PC-3 (cell line): ENCODE results near the gene PMAIP1. TPM values are rescaled to one million over a fixed set of nuclear protein-coding genes. Genes with fewer than 3 reads are reported as not detected.

Experiments
- ATAC-seq: fragments of 200-7000 bp; cut with Tn5 transposase; 2 replicates; pipeline ENCODE4 v1.9.1; 2020; ENCODE audit warnings: mild to moderate bottlenecking, moderate library complexity
- BruUV-seq: library from RNA; stranded (reverse); fragments of 400-500 nt; replicated peaks from 2 replicates; lab custom pipeline; 2021; lab: Mats Ljungman, UMichigan
- CTCF ChIA-PET: fragments of 300-600 bp; sonication (Branson Sonifier 250); formaldehyde crosslinking; loops from one replicate; lab custom pipeline; 2022; ENCODE audit warnings: antibody characterized with exemption; lab: Charles Lee
- POLR2A ChIA-PET: fragments of 300-600 bp; sonication (Branson Sonifier 250); formaldehyde crosslinking; loops from one replicate; lab custom pipeline; 2022; ENCODE audit warnings: antibody characterized with exemption; ENCODE audit not compliant: unreplicated experiment; lab: Charles Lee
- DNase-seq: peaks from one replicate; pipeline ENCODE4 v3.0.0-alpha.2; 2015
- H2AFZ ChIP-seq: fragments of 300-600 bp; sonication (generic); 2 replicates; pipeline ENCODE4 v1.6.0; 2016; ENCODE audit warnings: antibody characterized with exemption, low read length
- H3F3A ChIP-seq: fragments of 300-600 bp; sonication (generic); one replicate; pipeline ENCODE4 v1.6.0; 2017; ENCODE audit warnings: antibody characterized with exemption, low read length, control low read depth, mild to moderate bottlenecking; ENCODE audit not compliant: unreplicated experiment
- H3K27ac ChIP-seq: fragments of 300-600 bp; sonication (generic); 2 replicates; pipeline ENCODE4 v1.5.1; 2016; ENCODE audit warnings: mild to moderate bottlenecking, low read length
- H3K27me3 ChIP-seq: fragments of 300-600 bp; sonication (generic); 2 replicates; pipeline ENCODE4 v1.6.1; 2016; ENCODE audit warnings: low read length, mixed read lengths
- H3K36me3 ChIP-seq: fragments of 300-600 bp; sonication (generic); 2 replicates; pipeline ENCODE4 v1.6.1; 2016; ENCODE audit warnings: low read depth, mixed run types, low read length, mixed read lengths
- H3K4me1 ChIP-seq: fragments of 300-600 bp; sonication (generic); 2 replicates; pipeline ENCODE4 v1.5.1; 2016; ENCODE audit warnings: low read length; ENCODE audit not compliant: insufficient read depth
- H3K4me2 ChIP-seq: fragments of 300-600 bp; sonication (generic); 2 replicates; pipeline ENCODE4 v1.6.0; 2016; ENCODE audit warnings: low read length
- H3K4me3 ChIP-seq: fragments of 300-600 bp; sonication (generic); 2 replicates; pipeline ENCODE4 v1.5.1; 2016; ENCODE audit warnings: mild to moderate bottlenecking, low read length, mixed read lengths
- H3K79me2 ChIP-seq: fragments of 300-600 bp; sonication (generic); 2 replicates; pipeline ENCODE4 v1.6.1; 2017; ENCODE audit warnings: low read length, mixed read lengths
- H3K9ac ChIP-seq: fragments of 300-600 bp; sonication (generic); 2 replicates; pipeline ENCODE4 v1.6.0; 2016; ENCODE audit warnings: mild to moderate bottlenecking, low read length
- H3K9me2 ChIP-seq: fragments of 300-600 bp; sonication (generic); replicated peaks from 2 replicates; pipeline ENCODE4 v1.6.1; 2016; ENCODE audit warnings: mixed run types, low read length, mixed read lengths
- H3K9me3 ChIP-seq: fragments of 300-600 bp; sonication (generic); 2 replicates; pipeline ENCODE4 v1.6.1; 2016; ENCODE audit warnings: low read length, mixed read lengths
- H4K20me1 ChIP-seq: fragments of 300-600 bp; sonication (generic); 2 replicates; pipeline ENCODE4 v1.6.1; 2016; ENCODE audit warnings: low read length, mixed read lengths
- CTCF ChIP-seq: fragments of 300-600 bp; sonication (generic); conservative IDR thresholded peaks from 2 replicates; pipeline ENCODE4 v1.5.1; 2017; ENCODE audit warnings: antibody characterized with exemption, low read depth, mild to moderate bottlenecking, low read length
- EZH2 ChIP-seq: fragments of 300-600 bp; sonication (generic); IDR thresholded peaks from one replicate; pipeline ENCODE4 v1.6.1; 2017; ENCODE audit warnings: antibody characterized with exemption, mild to moderate bottlenecking, low read length; ENCODE audit not compliant: unreplicated experiment
- EZH2phosphoT487 ChIP-seq: fragments of 300-600 bp; sonication (generic); IDR thresholded peaks from 2 replicates; pipeline ENCODE4 v1.6.1; 2018; ENCODE audit warnings: mild to moderate bottlenecking, antibody characterized with exemption, low read length, borderline replicate concordance
- intact Hi-C: fragments of 100-400 bp; cut with micrococcal nuclease; formaldehyde crosslinking; loops from 2 replicates; pipeline ENCODE4 v1.9.0; 2023
- total RNA-seq: library from RNA; depleted of rRNA; stranded (reverse); fragments of >200 nt; gene quantifications from 2 replicates; pipeline ENCODE4 v1.2.3, GENCODE V29; 2014

Gene PMAIP1
- total RNA-seq, 1 experiment from 2014 or later: 41.5 TPM

- POLR2A ChIA-PET: no interaction called here
- Histone ChIP-seq H3K27me3 (no peaks in the 10 kb centered on the region), H3K9me2 (no peaks in the 10 kb centered on the region), H4K20me1 (no peaks in the 10 kb centered on the region), H3K9me3 (no peaks in the 10 kb centered on the region), H3K4me3 (no peak overlapping the region), H3K9ac (peak overlapping the region; percentile 58), H3K4me1 (peaks cover 55% of the 10 kb centered on the region), H3F3A (no peaks in the 10 kb centered on the region), H3K36me3 (no peaks in the 10 kb centered on the region), H3K4me2 (peak overlapping the region; percentile 56), H3K27ac (peak overlapping the region; percentile 83), H2AFZ (peak overlapping the region; percentile 47), H3K79me2 (no peaks in the 10 kb centered on the region)
- TF ChIP-seq CTCF (no peak), EZH2 (no peak), EZH2phosphoT487 (no peak)
- ATAC-seq (peak; percentile 59), DNase-seq (peak; percentile 77)
- CTCF ChIA-PET: no interaction called here
- intact Hi-C loops: no loop called here
- no TSS peak for BruUV-seq
Measured at GRCh38 chr18:59917422-59917821, 17.6 kb downstream of the PMAIP1 start.

GRCh38 chr18:59918320-59918755, 18.5 kb downstream of the PMAIP1 start:
- H3K36me3 ChIP-seq: no peaks in the 10 kb centered on the region
- intact Hi-C loops: no loop called here
- H3K9ac ChIP-seq: peak overlapping the region; percentile 58
- H3F3A ChIP-seq: no peaks in the 10 kb centered on the region
- H3K27me3 ChIP-seq: no peaks in the 10 kb centered on the region
- H3K4me2 ChIP-seq: peak overlapping the region; percentile 56
- ChIA-PET POLR2A (interaction anchor here (1.0 kb wide), 1 partner anchor 19 kb away, joined by 7 read pairs; the partner anchor contains the start of gene PMAIP1), CTCF (no interaction called here)
- H3K27ac ChIP-seq: peak overlapping the region; percentile 83
- no peak overlapping the region for H3K4me3 ChIP-seq
- no peaks in the 10 kb centered on the region for H4K20me1 ChIP-seq
- peak overlapping the region; percentile 30; the same call in 1 of the 2 replicates for H2AFZ ChIP-seq
- H3K4me1 ChIP-seq: peaks cover 64% of the 10 kb centered on the region
- no peak for TF ChIP-seq EZH2
- TF ChIP-seq CTCF: no peak
- TF ChIP-seq EZH2phosphoT487: no peak
- H3K9me2 ChIP-seq: no peaks in the 10 kb centered on the region
- H3K9me3 ChIP-seq: no peaks in the 10 kb centered on the region
- ATAC-seq: peak; percentile 82
- H3K79me2 ChIP-seq: no peaks in the 10 kb centered on the region
- DNase-seq: peak; percentile 91
- no TSS peak for BruUV-seq

GRCh38 chr18:59918997-59919396, 19.2 kb downstream of the PMAIP1 start:
- Histone ChIP-seq H3K27ac (peak overlapping the region; percentile 83), H3K79me2 (no peaks in the 10 kb centered on the region), H3K27me3 (no peaks in the 10 kb centered on the region), H3K9me3 (no peaks in the 10 kb centered on the region), H3K9me2 (no peaks in the 10 kb centered on the region), H3K9ac (no peak overlapping the region), H3K4me2 (peak overlapping the region; percentile 56), H2AFZ (peak overlapping the region; percentile 14; the same call in 1 of the 2 replicates), H3F3A (no peaks in the 10 kb centered on the region), H3K36me3 (no peaks in the 10 kb centered on the region), H3K4me1 (peaks cover 70% of the 10 kb centered on the region), H4K20me1 (no peaks in the 10 kb centered on the region), H3K4me3 (no peak overlapping the region)
- no peak for TF ChIP-seq CTCF
- no peak for TF ChIP-seq EZH2
- no peak for TF ChIP-seq EZH2phosphoT487
- DNase-seq (no peak), ATAC-seq (no peak)
- intact Hi-C loops: no loop called here
- no TSS peak for BruUV-seq
- POLR2A ChIA-PET: interaction anchor here (1.0 kb wide), 1 partner anchor 20 kb away, joined by 7 read pairs; the partner anchor contains the start of gene PMAIP1
- CTCF ChIA-PET: no interaction called here
